Ishikawa (cell line): ENCODE results near the gene CHST12.

Experiments
- CEBPB ChIP-seq: IDR thresholded peaks from 2 replicates; pipeline ENCODE4 v1.6.1; 2012
- CREB1 ChIP-seq: IDR thresholded peaks from 2 replicates; pipeline ENCODE4 v1.6.1; 2012; ENCODE audit warnings: low read depth
- EGR1 ChIP-seq: IDR thresholded peaks from 2 replicates; pipeline ENCODE4 v1.6.1; 2012
- EP300 ChIP-seq: IDR thresholded peaks from 2 replicates; pipeline ENCODE4 v1.6.1; 2012; ENCODE audit warnings: borderline replicate concordance
- FOXM1 ChIP-seq: IDR thresholded peaks from 2 replicates; pipeline ENCODE4 v1.6.1; 2012; ENCODE audit warnings: low read depth, borderline replicate concordance
- NFIC ChIP-seq: IDR thresholded peaks from 2 replicates; pipeline ENCODE4 v1.6.1; 2012
- RAD21 ChIP-seq: IDR thresholded peaks from 2 replicates; pipeline ENCODE4 v1.6.1; 2012; ENCODE audit warnings: low read depth
- TAF1 ChIP-seq: IDR thresholded peaks from 2 replicates; pipeline ENCODE4 v1.6.1; 2012; ENCODE audit warnings: low read depth, mild to moderate bottlenecking
- TCF12 ChIP-seq: IDR thresholded peaks from 2 replicates; pipeline ENCODE4 v1.6.1; 2012; ENCODE audit warnings: low read depth
- TEAD4 ChIP-seq: IDR thresholded peaks from 2 replicates; pipeline ENCODE4 v1.6.1; 2012
- YY1 ChIP-seq: IDR thresholded peaks from 2 replicates; pipeline ENCODE4 v1.6.1; 2012; ENCODE audit warnings: low read depth
- ZBTB7A ChIP-seq: IDR thresholded peaks from 2 replicates; pipeline ENCODE4 v1.6.1; 2012; ENCODE audit warnings: low read depth
- TF ChIP-seq, protein P1 (sequence below): IDR thresholded peaks from 2 replicates; pipeline ENCODE4 v1.6.1; 2012; ENCODE audit warnings: low read depth, mild to moderate bottlenecking
- TF ChIP-seq, protein P2 (sequence below): IDR thresholded peaks from 2 replicates; pipeline ENCODE4 v1.6.1; 2012
- TF ChIP-seq, protein P3 (sequence below): IDR thresholded peaks from 2 replicates; pipeline ENCODE4 v1.6.1; 2012

CHST12 gene

GRCh38 chr7:2490181-2490651 is 86.8 kb downstream of the CHST12 start:
- TF ChIP-seq RAD21 (no peak), FOXM1 (no peak), CREB1 (no peak)
- TF ChIP-seq, protein P1, sequence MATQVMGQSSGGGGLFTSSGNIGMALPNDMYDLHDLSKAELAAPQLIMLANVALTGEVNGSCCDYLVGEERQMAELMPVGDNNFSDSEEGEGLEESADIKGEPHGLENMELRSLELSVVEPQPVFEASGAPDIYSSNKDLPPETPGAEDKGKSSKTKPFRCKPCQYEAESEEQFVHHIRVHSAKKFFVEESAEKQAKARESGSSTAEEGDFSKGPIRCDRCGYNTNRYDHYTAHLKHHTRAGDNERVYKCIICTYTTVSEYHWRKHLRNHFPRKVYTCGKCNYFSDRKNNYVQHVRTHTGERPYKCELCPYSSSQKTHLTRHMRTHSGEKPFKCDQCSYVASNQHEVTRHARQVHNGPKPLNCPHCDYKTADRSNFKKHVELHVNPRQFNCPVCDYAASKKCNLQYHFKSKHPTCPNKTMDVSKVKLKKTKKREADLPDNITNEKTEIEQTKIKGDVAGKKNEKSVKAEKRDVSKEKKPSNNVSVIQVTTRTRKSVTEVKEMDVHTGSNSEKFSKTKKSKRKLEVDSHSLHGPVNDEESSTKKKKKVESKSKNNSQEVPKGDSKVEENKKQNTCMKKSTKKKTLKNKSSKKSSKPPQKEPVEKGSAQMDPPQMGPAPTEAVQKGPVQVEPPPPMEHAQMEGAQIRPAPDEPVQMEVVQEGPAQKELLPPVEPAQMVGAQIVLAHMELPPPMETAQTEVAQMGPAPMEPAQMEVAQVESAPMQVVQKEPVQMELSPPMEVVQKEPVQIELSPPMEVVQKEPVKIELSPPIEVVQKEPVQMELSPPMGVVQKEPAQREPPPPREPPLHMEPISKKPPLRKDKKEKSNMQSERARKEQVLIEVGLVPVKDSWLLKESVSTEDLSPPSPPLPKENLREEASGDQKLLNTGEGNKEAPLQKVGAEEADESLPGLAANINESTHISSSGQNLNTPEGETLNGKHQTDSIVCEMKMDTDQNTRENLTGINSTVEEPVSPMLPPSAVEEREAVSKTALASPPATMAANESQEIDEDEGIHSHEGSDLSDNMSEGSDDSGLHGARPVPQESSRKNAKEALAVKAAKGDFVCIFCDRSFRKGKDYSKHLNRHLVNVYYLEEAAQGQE = no peak

- TF ChIP-seq CEBPB = no peak
- no peak for TF ChIP-seq TEAD4
- TF ChIP-seq, protein P2, sequence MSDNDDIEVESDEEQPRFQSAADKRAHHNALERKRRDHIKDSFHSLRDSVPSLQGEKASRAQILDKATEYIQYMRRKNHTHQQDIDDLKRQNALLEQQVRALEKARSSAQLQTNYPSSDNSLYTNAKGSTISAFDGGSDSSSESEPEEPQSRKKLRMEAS = no peak
- TF ChIP-seq NFIC = no peak
- no peak for TF ChIP-seq TAF1
- TF ChIP-seq ZBTB7A = no peak
- no peak for TF ChIP-seq CREB1
- TF ChIP-seq, protein P3, sequence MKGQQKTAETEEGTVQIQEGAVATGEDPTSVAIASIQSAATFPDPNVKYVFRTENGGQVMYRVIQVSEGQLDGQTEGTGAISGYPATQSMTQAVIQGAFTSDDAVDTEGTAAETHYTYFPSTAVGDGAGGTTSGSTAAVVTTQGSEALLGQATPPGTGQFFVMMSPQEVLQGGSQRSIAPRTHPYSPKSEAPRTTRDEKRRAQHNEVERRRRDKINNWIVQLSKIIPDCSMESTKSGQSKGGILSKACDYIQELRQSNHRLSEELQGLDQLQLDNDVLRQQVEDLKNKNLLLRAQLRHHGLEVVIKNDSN = no peak
- TF ChIP-seq, protein P1 = no peak
- TF ChIP-seq TCF12 = no peak
- TF ChIP-seq EP300 = no peak
- TF ChIP-seq YY1 = no peak
- TF ChIP-seq FOXM1 = no peak
- TF ChIP-seq EGR1 = no peak
- no peak for TF ChIP-seq RAD21
Measured at GRCh38 chr7:2492038-2492437, 88.6 kb downstream of the CHST12 start.

DNA sequence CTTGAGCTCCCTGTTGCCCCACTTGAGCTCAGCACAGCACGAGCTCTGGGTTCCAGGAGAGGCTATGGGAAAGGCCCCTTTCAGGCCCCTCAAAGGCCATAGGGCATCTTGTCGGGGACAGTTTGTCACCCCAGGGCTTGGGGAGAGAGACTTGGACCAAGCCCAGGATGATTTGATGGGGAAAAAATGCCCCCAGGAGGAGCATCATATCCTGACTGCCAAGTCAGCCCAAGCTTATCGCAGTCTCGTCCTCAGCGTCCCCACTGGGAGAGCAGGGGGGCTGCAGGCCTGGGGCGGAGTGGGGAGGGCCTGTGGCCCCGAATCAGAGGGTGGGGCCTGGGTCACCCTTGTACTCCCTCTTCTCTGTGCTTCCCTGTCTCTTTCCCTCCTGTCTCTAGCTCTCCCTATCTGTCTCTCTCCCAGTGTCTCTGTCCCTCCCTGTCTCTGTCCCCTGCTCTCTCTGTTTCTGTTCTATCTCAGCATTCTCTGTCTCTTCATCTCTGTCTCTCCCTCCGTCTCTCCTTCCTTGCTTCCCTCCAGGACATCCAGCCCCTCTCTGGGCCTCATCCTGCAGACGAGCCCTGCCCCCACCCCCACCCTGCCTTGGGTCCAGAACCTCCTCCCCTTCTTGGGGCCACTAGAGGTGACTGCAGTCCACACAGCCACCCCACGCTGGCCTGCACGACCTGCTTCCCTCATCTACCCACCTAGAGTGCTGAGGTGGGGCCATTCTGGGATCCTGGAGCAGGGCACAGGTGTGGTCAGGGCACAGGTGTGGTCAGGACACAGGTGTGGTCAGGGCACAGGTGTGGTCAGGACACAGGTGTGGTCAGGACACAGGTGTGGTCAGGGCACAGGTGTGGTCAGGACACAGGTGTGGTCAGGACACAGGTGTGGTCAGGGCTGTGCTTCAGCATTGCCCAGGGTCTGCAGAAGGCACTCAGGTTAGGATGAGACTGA is 90.1 kb downstream of the CHST12 start:
- TF ChIP-seq, protein P3 = no peak
- no peak for TF ChIP-seq ZBTB7A
- no peak for TF ChIP-seq EGR1
- TF ChIP-seq, protein P2 = no peak
- TF ChIP-seq TCF12 = no peak
- TF ChIP-seq, protein P1 = no peak
- no peak for TF ChIP-seq NFIC
- no peak for TF ChIP-seq TAF1
- no peak for TF ChIP-seq FOXM1

DNA sequence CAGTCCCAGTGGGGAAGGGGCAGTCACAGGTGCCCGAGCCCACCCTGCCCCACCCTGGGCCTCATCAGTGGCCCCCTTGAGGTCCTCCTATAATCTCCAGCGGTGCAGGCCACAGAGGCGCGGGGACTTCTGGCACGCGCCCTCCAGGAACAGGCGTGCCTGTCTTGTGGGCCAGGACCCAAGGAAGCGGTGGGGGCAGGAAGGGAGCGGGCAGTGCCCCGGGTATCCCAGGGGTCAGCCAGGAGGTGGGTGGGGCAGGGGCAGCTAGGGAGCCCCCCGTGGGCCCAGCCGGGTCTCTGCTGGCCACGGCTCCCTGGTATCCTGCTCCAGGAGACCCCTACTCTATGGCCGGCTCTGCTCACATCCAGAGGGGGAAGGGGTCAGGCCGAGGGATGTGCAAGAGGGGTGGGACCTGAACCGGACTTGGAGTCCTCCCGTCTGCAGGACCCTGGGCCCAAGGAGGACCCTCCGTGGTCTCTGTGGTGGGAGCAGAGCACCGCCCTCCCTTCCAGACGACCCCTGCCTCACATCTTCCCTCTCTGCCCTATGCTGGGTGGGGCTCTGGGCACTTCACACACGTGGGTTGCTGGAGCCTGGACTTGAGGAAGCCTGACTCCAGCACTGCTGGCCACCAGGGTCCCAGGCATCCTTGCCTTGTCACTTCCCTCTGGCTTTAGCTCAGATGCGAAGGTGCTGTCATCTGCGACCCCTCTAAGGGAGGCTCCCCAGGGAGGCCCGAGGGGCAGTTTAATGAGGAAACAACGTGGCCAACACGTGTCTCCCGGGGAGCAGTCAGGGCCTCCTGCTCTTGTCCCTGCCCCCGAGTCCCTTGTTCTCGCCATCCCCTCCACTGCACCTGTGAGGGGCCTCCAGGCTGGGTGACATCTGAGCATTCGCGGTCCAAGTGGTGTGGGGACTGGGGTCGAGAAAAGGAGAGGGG is 91.0 kb downstream of the CHST12 start:
- no peak for TF ChIP-seq CREB1
- TF ChIP-seq, protein P3 = no peak
- no peak for TF ChIP-seq EP300
- no peak for TF ChIP-seq NFIC
- TF ChIP-seq RAD21 = no peak
- no peak for TF ChIP-seq TEAD4
- no peak for TF ChIP-seq EGR1
- TF ChIP-seq CEBPB = no peak
